Loucy (cell line): Measurements from ENCODE around the gene LYVE1.

Experiments
- CTCF ChIP-seq: fragments of 200-600 bp; sonication (generic); conservative IDR thresholded peaks from 2 replicates; pipeline ENCODE4 v1.5.1; 2014; ENCODE audit warnings: mild to moderate bottlenecking, antibody characterized with exemption, low read length
- EZH2phosphoT487 ChIP-seq: fragments of 200-600 bp; IDR thresholded peaks from 2 replicates; pipeline ENCODE4 v1.6.1; 2018; ENCODE audit warnings: antibody characterized with exemption, mild to moderate bottlenecking, moderate library complexity, borderline replicate concordance

GRCh38 chr11:10573028-10573427, 4.6 kb upstream of the LYVE1 start:
- no peak for TF ChIP-seq CTCF
- no peak for TF ChIP-seq EZH2phosphoT487
